Activated CD4-positive, alpha-beta T cell treated with anti-CD3 and anti-CD28 coated beads, Interleukin-10, Interleukin-2, amounts not matched to agents 100 ng/mL and 50 ng/mL, durations not matched to agents 16 hours and 8 hours (primary cell): Measurements from ENCODE around the gene TSPAN16.
A peak's percentile ranks its signal among the peaks of the same experiment; 100 is the strongest.
"Not testable (repeated sequence)": the region's sequence is repeated elsewhere in the genome, so short reads cannot be mapped to it uniquely, and the experiment has no call there.

Experiments used
- DNase-seq: peaks from one replicate; pipeline ENCODE4 v3.0.0-alpha.2; 2020

Gene TSPAN16

DNA sequence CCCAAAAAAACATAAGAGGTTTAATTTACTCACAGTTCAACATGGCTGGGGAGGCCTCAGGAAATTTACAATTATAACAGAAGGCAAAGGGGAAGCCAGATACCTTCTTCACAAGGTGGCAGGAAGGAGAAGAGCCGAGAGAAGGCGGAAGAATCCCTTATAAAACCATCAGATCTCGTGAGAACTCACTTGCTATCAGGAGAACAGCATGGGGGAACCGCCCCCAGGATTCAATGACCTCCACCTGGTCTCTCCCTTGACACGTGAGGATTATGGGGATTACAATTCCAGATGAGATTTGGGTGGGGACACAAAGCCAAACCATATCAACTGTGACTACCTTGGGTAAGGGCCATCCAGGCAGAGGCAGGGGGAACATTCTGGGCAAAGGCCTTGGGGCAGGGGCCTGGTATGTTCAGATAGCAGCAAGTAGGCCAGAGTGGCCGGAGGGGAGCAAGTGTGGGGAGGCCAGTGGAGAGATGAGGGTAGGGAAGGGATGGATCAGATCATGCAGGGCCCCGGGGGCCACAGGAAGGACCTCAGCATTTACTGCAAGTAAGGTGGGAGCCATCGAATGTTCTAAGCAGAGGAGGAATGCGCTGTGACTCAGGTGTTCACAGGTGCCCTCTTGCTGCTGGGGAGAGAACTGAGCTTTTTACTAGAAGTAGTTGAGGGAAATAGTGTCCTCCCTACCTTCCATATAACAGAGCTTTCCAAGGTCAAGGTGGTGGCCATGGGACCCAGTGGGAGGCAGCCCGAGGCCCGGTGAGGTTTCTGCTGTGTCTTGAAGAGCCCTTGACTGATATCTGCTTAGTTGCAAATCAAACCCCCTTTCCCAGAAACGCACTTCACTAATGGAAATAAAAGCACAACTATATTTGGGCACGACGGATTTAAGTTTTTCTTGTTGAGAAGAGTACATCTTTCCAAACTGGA lies 25.5 kb downstream of the TSPAN16 start:
- DNase-seq = peak; percentile 8

DNA sequence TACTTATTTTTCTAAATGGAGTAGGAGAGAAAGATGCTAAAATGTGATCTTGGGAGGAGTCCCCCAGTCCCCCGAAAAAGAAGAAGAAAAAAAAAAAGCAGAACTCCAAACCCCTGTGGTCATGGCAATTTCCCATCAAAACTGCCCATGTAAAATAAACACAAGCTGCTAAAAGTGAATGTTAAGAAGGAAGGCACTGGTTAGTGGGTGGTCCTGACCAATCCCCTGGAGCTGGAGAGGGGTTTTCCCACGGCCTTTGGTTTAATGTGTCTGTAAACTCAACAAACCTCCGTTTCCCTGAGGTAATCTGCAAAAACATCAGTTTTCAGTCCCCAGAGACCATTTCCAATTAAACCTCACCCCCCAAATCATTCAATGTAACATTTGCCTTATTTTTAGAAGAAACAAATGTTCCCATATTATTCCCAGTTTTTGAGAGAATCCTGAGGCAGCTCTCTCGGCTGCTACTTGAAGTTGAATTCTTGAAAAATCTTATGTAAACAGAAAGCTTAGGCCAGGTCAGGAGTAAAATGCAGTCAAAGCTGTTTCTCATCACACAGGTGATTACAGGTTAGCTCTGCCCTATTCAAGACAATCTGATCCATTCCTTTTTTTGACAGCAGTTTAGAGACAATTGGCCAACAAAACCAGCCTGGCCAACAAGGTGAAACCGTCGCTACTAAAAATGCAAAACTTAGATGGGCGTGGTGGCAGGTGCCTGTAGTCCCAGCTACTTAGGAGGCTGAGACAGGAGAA lies 26.5 kb downstream of the TSPAN16 start:
- no peak for DNase-seq

DNA sequence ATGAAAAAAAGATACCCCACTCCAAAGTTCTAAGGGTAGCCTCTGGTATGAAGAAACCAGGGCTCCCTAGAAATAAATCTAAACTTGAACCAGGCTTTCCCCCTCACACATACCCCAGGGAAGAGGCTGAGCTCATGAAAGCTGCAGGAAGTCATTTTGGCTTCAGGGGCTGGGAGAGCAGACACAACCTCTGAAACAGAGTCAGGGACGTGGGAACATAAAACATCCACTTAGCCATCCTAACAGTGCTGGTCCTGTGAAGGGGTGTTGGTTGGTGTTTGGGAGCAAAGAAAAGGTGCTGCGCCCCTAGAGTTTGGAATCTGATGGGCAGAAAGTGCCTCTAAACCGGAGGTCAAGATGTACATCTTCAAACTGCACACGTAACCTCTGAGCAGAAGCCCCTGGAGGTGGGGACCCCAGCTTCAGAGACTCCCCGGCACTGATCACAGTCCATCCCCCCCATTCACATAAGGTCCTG lies 27.7 kb downstream of the TSPAN16 start:
- no peak for DNase-seq

DNA sequence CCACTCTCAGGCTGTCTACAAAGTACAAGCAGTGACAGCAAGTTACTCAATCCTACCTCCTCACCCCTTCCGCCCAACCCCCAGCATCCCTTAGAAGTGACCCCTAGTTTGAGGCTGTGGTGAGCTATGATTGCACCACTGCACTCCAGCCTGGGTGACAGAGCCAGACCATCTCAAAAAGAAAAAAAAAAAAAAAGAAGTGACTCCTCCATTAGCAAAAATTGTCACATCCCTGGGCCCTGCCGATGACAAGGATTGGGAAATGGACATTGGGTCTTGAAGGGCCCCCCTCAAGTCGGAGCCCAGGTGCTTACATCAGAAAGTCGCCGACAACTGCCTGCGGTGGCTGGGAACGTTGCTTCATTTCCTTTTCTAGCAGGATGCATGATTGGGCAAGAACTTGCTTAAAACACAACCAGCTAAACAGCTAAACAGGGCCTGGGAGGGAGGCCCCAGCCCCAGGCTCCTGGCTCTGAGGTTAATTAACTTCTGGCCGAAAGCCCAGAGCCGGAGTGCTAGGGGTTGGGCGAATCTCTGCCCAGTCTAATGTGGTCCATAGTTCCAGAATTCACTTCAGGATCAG lies 28.2 kb downstream of the TSPAN16 start:
- DNase-seq = peak; percentile 87

DNA sequence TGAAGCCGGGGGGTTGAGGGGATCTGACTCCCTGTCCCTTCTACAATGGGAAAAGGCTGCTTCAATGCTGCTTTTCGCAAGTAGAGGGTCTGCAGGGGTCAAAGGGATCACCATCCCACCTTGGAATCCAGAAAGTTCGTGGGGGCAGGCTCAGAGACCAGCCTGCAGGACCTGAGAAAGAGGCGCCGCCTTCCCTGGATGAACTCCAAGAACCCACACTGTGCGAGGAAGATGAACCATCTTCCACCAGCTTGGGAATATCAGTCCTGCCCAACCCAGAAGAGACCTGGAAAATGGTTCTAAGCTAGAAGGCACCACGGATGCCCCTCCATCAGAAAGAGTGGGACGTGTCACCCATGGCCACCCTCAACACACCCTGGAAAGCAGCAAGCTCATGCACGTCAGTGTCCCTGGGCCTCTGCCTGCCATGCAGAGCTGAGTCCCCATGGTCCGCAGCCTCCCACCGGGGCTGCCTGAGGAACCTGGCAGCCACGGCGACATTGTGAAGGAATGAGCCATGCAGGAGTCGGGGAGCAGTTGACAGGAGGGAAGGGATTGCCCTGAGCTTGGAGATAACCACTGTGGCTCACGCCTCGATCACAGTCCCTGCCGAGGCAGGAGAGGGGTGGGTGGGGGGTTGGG lies 28.9 kb downstream of the TSPAN16 start:
- DNase-seq = no peak

DNA sequence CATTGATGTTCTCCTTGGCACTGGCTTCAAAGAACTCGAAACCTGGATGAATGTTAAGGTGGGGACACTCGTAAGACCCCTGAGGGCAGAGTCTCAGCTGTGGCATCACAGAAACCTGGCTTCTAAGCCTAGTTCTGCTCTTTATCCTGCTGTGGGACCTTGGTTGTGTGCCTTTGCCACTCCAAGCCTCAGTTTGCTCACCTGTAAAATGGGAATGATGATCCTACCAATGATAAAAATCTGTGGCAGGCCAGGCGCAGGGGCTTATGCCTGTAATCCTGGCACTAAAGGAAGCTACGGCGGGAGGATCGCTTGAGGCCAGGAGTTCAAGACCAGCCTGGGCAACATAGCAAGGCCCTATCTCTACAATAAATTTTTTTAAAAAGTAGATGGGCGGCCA lies 29.6 kb downstream of the TSPAN16 start:
- DNase-seq = no peak

DNA sequence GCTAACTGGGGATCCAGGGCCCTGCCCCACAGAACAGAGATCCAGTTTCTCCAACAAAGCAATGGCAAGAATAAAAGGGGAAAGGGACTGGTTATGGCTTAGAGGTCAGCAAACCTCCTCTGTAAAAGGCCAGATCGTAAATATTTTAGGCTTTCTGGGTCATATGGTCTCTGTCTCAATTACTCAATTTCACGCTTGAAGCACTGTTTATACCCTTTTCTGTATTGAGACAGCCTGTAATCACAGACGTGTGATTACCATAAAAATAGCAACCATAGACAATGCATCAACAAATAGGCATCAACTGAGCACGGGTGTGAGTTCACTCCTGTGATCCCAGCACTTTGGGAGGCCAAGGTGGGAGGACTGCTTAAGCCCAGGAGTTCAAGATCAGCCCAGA lies 34.2 kb downstream of the TSPAN16 start:
- DNase-seq = no peak

DNA sequence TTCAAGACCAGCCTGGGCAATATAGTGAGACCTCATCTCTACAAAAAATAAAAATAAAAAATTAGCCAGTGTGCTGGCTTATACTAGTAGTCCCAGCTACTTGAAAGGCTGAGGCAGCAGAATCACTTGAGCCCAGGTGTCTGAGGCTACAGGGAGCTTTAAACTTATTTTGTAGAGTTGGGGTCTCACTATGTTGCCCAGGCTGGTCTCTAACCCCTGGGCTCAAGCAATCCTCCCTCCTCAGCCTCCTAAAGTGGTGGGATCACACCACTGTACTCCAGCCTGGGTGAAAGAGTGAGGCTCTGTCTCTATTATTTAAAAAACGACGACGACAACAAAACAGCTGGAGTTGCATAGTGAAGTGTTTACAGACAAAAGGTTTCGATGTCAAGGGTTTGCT lies 35.5 kb downstream of the TSPAN16 start:
- no peak for DNase-seq

DNA sequence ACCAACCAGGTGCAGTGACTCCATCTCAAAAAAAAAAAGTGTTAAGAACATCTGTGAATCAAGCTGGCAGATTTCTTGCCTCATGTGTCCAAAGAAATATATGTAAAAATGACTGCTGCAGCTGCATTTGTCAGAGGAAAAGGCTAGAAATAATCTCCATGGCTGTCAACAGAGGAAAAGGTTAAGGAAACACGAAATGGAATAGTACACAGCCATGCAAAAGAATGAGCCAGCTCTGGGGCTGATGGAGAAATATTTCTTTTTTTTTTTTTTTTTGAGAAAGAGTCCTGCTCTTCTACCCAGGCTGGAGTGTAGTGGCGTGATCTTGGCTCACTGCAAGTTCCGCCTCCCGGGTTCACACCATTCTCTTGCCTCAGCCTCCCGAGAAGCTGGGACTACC lies 36.9 kb downstream of the TSPAN16 start:
- no peak for DNase-seq

DNA sequence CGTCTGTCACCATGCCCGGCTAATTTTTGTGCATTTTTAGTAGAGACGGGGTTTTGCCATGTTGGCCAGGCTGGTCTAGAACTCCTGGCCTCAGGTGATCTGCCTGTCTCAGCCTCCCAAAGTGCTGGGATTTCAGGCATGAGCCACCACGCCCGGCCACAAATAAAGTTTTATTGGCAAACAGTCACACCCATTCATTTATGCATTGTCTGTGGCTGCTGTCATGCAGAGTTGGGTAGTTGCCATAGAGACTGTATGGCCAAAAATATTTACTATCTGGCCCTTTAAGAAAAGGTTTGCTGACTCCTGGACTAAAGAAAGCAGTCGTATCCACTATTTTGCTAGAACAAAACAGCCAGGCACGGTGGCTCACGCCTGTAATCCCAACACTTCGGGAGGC lies 37.9 kb downstream of the TSPAN16 start:
- DNase-seq = not testable (repeated sequence)

DNA sequence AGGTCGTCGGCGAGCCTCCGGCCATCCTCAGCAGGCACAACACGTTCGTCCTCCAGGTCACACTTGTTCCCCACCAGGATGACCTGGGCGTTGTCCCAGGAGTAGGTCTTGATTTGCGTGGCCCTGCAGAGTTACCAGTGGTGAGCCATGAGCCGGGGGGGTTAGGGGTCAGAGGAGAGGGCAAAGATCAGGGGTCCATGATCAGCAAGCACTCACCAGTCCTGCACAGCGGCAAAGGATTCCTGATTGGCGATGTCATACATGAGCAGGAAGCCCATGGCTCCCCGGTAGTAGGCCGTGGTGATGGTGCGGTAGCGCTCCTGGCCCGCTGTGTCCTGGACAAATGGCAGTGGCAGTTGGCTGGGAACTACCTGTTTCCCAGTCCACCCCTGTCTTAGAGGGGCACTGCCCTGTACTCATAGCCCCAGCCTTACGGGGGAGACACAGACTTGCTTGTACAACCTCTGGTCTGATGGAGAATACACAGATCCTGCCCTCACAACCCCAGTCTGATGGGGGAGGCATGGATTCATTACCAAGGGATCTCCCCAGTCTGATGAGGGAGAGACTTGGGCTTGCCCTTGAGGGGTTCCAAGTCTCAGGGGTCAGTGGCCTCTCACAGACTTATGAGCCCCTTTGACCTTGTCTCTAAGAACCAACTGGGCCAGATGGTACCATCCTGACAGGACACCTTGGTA lies 39.6 kb downstream of the TSPAN16 start:
- DNase-seq = no peak

DNA sequence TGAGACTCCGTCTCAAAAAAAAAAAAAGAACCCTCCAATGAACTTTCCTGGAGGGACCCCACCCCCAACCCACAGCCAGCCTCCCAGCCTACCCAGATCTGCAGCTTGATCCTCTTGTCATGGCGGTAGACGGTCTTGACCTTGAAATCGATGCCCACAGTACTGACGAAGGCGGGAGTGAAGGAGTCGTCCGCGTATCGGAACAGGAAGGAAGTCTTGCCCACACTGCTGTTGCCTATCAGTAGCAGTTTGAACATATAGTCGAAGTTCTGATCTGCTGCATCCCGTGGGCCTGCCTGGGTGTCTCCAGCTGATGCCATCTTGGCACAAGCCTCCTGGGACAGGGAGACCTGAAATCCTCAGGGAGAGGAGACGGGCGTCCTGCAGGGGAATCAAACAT lies 41.1 kb downstream of the TSPAN16 start:
- DNase-seq = peak; percentile 38

DNA sequence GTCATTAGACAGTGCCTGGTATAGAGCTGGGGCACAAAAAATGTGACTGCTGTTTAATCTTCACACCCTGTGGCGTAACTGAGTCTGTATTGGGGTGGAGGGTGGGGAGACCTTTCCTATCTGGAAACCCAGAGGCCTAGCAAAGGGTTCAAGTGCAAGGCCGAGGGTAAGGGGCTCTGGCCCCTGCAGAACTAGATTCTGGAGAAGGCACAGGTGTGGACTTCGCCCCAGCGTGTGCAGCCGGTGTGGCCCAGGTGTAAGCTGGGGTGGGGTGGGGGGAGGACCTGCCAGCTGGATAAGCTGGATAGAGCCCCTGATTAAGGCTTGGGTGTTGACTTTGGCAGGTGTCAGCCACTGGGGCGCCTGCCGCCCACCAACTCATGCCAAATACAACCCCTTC lies 42.2 kb downstream of the TSPAN16 start:
- no peak for DNase-seq

DNA sequence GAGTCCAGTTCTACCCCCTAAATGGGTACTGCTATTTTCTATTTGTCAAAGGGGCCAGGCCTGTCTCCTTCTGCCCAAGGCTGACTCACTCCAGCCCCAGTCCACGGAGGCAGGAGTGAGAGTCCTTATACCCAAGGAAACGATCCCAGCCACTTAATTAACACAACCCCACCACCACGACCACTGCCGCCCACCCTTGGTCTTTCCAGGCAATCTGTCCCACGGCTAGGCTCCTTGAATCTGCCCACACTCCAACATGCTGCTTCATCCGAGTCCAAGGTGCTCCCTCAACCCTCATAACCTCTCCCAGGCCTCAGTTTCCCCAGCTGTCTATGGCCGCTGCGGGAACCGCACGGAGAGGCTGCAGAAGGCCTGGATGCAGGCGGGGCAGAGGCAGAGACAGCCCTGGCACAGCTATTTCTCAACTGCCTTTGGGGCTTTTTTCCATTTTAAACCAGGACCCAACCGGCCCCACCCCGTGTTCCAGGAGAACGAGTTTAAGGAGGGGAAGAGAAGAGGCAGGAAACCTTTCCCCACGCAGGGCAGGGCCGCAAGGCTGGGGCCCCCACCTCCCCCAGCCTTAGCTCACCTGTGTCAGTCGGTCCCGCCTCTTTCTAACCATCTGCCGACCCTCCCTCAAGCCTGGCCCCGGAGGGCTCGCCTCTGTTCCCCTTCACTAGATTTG lies 42.8 kb downstream of the TSPAN16 start:
- DNase-seq = no peak

DNA sequence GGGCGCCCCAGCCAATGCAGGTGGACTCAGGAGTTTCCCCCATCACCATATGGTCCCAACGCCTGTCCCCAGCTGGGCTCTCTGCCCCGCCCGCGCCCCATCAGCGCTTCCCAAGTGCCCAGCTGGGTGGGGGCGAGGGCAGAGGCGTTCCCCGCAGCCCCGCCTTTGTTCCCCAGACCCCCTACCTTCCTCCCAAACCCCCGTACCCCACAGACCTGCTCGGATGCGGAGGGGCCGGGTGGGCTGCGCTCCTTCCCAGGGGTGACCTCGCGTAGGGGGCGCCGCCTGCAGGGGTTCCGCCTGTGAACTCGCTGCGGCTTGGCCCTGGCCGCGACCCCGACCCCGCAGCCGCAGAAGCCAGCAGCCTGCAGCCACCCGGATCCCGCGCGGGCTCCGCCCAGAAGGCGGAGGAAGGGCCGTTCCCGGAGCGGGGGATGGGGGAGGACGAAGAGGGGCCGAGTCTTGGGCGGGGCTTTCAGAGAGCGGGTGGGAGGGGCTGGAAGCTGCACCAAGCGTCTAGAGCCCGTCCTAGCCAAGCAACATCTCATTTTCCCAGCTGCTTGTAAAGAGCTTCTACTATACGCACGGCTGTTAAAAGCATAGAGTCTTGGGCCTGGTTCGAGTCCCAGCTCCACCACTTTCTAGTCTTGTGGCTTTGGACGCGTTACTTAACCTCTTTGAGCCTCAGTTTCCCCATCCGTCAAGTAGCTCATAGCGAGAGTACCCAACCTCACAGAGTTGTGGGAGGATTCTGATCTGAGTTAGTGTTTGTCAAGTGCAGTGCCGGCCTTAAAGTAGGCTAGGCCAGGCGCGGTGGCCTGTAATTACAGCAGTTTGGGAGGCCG lies 43.5 kb downstream of the TSPAN16 start, which contains the start of gene RAB3D:
Gene RAB3D (minus strand): TSS at position 404 of the 845 bp plus-strand sequence. CDS start 2,258 bp downstream, outside the sequence.
- peak; percentile 89 for DNase-seq

DNA sequence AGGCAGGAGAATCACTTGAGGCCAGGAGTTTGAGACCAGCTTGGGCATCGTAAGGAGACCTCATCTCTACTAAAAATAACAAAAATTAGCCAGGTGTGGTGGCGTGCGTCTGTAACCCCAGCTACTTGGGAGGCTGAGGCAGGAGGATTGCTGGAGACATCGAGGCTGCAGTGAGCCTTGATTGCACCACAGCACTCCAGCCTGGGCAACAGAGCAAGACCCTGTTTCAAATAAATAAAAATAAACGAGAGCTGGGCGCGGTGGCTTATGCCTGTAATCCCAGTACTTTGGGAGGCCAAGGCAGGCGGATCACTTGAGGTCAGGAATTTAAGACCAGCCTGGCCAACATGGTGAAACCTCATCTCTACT lies 44.1 kb downstream of the TSPAN16 start:
- DNase-seq = not testable (repeated sequence)

DNA sequence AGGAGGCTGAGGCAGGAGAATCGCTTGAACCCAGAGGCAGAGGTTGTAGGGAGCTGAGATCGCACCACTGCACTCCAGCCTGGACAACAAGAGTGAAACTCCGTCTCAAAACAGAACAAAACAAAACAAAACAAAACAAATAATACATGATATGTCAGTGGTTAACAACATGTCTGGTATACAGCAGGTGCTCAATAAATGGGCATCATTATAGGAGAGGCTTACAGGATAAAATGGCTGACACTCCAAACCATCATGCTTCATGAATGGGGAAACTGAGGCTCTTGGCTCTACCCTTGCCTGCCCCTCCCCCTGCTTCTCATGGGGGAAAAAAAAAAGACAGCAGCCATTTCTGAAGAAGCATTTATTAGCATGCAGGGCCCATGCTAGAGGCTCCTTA lies 46.5 kb downstream of the TSPAN16 start:
- no peak for DNase-seq

DNA sequence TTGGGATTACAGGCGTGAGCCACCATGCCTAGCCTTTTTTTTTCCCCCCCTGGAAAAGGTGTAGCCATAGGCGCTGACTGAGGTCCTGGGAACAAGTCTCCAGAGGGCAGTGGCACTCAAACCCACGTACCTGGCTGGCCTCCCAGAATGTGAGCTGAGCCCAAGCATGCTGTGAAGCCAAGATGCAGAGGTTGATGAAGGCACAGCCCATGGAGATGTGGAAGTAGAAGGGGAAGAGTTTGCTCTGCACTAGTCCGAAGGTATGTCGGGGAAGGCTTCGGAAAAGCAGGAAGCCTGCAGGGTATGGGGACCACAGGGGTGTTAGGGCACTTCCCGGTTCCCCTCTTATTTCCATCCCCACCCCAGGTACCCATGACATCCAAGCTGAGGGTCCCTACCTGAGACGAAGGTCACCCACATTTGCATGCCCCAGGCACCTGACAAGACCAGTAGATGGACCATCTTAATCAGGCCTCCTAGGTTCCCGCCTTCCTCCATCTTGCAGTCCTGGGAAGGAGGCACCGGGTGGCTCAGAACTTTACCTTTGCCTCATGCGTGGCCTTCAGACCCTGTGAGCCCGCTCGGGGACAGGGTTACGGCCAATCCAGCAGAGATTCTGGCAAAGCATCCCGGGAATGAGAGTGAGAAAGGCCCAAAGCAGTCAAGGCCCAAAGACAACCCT lies 49.3 kb downstream of the TSPAN16 start:
- no peak for DNase-seq

DNA sequence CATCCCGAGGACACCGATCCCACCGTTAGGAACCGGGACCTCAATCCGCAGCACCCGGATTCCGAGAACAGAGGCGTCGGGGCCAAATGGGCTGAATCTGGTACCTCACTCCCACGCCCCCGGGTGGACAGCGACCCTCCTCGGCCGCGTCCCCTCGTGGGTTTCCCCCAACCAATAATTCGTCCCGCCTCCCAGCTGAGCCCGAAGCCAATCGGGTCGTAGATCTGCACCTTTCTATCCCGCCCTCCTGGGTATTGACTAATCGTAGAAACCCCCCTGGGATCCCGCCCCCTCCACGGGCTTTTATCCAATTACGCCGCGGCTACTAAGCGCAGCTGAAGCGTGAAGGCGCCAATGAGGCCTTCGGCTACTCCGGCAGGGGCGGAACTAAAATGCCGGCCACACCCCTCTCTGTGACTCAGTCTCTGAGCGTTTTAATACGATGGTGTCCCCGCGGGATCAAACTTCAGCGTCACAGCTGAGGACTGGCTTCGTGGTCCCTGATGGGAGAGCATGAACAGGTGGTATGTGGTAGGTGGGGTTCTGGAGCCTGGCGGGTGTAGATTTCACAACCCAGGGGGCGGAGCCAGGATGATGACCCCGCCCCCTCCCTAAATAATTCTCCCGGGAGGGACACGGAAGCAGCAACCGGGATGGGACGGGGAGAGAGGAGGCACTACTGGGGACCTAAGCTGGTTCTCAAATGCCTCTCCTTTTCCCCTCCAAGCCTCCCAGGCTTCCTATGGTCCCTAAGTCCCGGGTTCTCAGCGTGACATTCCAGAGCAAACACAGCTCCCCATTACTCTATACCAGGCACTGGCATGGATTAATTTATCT lies 50.4 kb downstream of the TSPAN16 start, which contains the start of the genes CCDC159 and TMEM205:
Gene CCDC159 (plus strand): TSS at position 416 of the 837 bp plus-strand sequence. CDS start 88 bp downstream, at position 504.
Gene TMEM205 (minus strand): TSS at position 165 of the 837 bp plus-strand sequence. CDS start 649 bp downstream, outside the sequence.
- DNase-seq = peak; percentile 99
